Gastrocnemius medialis (tissue), 4 donors: ENCODE measurements around the gene KPNA3. TPM values are rescaled to one million over a fixed set of nuclear protein-coding genes. Genes with fewer than 3 reads are reported as not detected.

Experiments used
- ATAC-seq, 2 donors: fragments of 150-250 bp; one replicate each; pipeline ENCODE4 v1.9.1; 2016
- DNase-seq, 2 donors: peaks; one replicate each; pipeline ENCODE4 v3.0.0-alpha.2; 2019
- H3K27ac ChIP-seq, 4 donors: fragments of 200-600 bp; sonication (generic); 1 replicate in 1 of 4; 2 replicates in 3 of 4; pipeline ENCODE4 v1.5.1; 2016 to 2018; ENCODE audit warnings: mild to moderate bottlenecking in 2 of 4, moderate library complexity in 1 of 4
- H3K27me3 ChIP-seq, 3 donors: fragments of 200-600 bp; sonication (generic) in 2 of 3; 1 replicate in 1 of 3; 2 replicates in 2 of 3; pipeline versions ENCODE4 v1.5.1 to v1.6.0; 2016 to 2019; ENCODE audit warnings: mild to moderate bottlenecking in 1 of 3, moderate library complexity in 1 of 3
- H3K36me3 ChIP-seq, 2 donors: fragments of 200-600 bp; sonication (generic) in 1 of 2; one replicate each; pipeline ENCODE4 v1.5.1; 2017 to 2018
- H3K4me1 ChIP-seq, 2 donors: fragments of 200-600 bp; sonication (generic) in 1 of 2; one replicate each; pipeline ENCODE4 v1.5.1; 2016 to 2017; ENCODE audit warnings: mild to moderate bottlenecking in 2 of 2
- H3K4me3 ChIP-seq, 4 donors: fragments of 200-600 bp; sonication (generic) in 3 of 4; 1 replicate in 1 of 4; 2 replicates in 3 of 4; pipeline ENCODE4 v1.5.1; 2016 to 2019; ENCODE audit warnings: mild to moderate bottlenecking in 2 of 4
- H3K9me3 ChIP-seq, 3 donors: fragments of 200-600 bp; sonication (generic) in 2 of 3; 1 replicate in 1 of 3; 2 replicates in 2 of 3; pipeline ENCODE4 v1.5.1; 2016 to 2019
- POLR2A ChIP-seq, 2 donors: fragments of 450-650 bp; IDR thresholded peaks; one replicate each; pipeline ENCODE4 v1.6.1; 2017; ENCODE audit warnings: antibody characterized with exemption in 2 of 2, mild to moderate bottlenecking in 2 of 2, moderate library complexity in 2 of 2
- in situ Hi-C, 4 donors: fragments of 200-750 bp; cut with MboI; loops; one replicate each; pipeline versions ENCODE4 v1.15.0 to v1.8.0; 2017; ENCODE audit warnings: low sequenced_read_pairs in 4 of 4
- intact Hi-C: fragments of 100-400 bp; cut with DNase I; formaldehyde crosslinking; loops from one replicate; pipeline ENCODE4 v1.15.1; 2023; ENCODE audit warnings: low total_unique reads
- total RNA-seq, 4 donors: library from RNA; depleted of rRNA; stranded (reverse); fragments of >200 nt; gene quantifications; one replicate each; pipeline versions ENCODE4 v1.1.0 to v1.2.3, GENCODE V29; 2016
- TF ChIP-seq, protein P1 (sequence below), 5 experiments: fragments of 450-650 bp in 3 of 5; fragments of 200-600 bp in 2 of 5; sonication (generic) in 2 of 5; IDR thresholded peaks in 4 of 5; conservative IDR thresholded peaks in 1 of 5; 1 replicate in 4 of 5; 2 replicates in 1 of 5; pipeline ENCODE4 v1.5.1; 2016 to 2019; ENCODE audit warnings: antibody characterized with exemption in 5 of 5, mild to moderate bottlenecking in 3 of 5, moderate library complexity in 3 of 5

Gene KPNA3
- total RNA-seq, 4 donors from 2014 or later = 73.3 to 154 (median 113) TPM

DNA sequence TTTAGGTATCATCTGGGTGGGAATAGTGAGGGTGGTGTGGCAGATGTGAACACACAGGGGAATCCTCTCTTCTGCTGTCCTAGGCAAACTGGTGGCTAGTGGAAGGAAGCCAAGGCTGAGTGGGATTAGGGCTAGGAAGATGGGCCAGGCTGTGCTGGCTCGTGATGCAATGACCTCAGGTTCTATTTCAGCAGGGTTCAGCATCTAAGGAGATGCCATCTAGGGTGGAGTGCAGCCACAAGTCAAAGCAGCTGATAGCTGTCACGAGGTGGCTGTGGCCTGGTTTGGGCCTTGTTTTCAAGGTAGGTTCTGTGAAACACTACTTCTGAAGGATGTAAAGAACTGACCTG is 142.5 kb downstream of the KPNA3 start:
- DNase-seq = peak; percentile 83 to 91
- H3K4me3 ChIP-seq = no peak overlapping the region

More for the DNA sequence above, 142.5 kb downstream of the KPNA3 start:
- Histone ChIP-seq H3K36me3 (no peaks in the 10 kb centered on the region), H3K27ac (peak overlapping the region; percentile 95 to 98 (median 96)), H3K4me1 (peaks cover 56% of the 10 kb centered on the region in 2 donors), H3K9me3 (no peaks in the 10 kb centered on the region), H3K27me3 (no peaks in the 10 kb centered on the region)
- ATAC-seq = peak; percentile 66 to 68
- intact Hi-C loops = loop anchor here (1.0 to 5.0 kb wide), 4 partner anchors 198 to 877 kb away; partner anchors contain the start of genes SPRYD7 and TRIM13
- in situ Hi-C loops = loop anchor here (5.0 to 10.0 kb wide), 2 partner anchors 195 to 197 kb away; no protein-coding TSS in a partner anchor
- peak; percentile 32 to 40 for TF ChIP-seq POLR2A (IDR thresholded peaks at IDR 0.05)
- TF ChIP-seq, protein P1, sequence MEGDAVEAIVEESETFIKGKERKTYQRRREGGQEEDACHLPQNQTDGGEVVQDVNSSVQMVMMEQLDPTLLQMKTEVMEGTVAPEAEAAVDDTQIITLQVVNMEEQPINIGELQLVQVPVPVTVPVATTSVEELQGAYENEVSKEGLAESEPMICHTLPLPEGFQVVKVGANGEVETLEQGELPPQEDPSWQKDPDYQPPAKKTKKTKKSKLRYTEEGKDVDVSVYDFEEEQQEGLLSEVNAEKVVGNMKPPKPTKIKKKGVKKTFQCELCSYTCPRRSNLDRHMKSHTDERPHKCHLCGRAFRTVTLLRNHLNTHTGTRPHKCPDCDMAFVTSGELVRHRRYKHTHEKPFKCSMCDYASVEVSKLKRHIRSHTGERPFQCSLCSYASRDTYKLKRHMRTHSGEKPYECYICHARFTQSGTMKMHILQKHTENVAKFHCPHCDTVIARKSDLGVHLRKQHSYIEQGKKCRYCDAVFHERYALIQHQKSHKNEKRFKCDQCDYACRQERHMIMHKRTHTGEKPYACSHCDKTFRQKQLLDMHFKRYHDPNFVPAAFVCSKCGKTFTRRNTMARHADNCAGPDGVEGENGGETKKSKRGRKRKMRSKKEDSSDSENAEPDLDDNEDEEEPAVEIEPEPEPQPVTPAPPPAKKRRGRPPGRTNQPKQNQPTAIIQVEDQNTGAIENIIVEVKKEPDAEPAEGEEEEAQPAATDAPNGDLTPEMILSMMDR (IDR thresholded peaks at IDR 0.05 in 4 of 5, conservative IDR thresholded peaks at IDR 0.05 in 1 of 5) = no peak

Other genes starting within 250 kb of the KPNA3 start
- gene RCBTB1, start 207.1 kb downstream of the KPNA3 start, total RNA-seq = 10 to 100 TPM in 1 of 4 donors, 1 to 10 TPM in 3; 5.3 to 14.4 (median 5.7) TPM
- under 1 TPM; 0.10 to 0.20 (median 0.12) TPM for gene ARL11, start 164.2 kb downstream of the KPNA3 start, total RNA-seq
- gene EBPL, start 101.2 kb downstream of the KPNA3 start, total RNA-seq = 10 to 100 TPM in 1 of 4 donors, 1 to 10 TPM in 3; 3.8 to 11.0 (median 8.8) TPM
- 10 to 100 TPM in 3 of 4 donors, 1 to 10 TPM in 1; 9.8 to 24.7 (median 17.9) TPM for gene SPRYD7, start 143.7 kb upstream of the KPNA3 start, total RNA-seq
- 10 to 100 TPM; 11.4 to 21.5 (median 19.1) TPM for gene TRIM13, start 204.4 kb upstream of the KPNA3 start, total RNA-seq
- under 1 TPM in 2 of 4 donors, not detected in 2; 0.66 to 0.72 TPM for gene KCNRG, start 222.8 kb upstream of the KPNA3 start, total RNA-seq